ENCODE data around the gene VSIG10. TPM values are rescaled to one million over a fixed set of nuclear protein-coding genes. Genes with fewer than 3 reads are reported as not detected.

Gene VSIG10, protein sequence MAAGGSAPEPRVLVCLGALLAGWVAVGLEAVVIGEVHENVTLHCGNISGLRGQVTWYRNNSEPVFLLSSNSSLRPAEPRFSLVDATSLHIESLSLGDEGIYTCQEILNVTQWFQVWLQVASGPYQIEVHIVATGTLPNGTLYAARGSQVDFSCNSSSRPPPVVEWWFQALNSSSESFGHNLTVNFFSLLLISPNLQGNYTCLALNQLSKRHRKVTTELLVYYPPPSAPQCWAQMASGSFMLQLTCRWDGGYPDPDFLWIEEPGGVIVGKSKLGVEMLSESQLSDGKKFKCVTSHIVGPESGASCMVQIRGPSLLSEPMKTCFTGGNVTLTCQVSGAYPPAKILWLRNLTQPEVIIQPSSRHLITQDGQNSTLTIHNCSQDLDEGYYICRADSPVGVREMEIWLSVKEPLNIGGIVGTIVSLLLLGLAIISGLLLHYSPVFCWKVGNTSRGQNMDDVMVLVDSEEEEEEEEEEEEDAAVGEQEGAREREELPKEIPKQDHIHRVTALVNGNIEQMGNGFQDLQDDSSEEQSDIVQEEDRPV
- total RNA-seq (2021) (7.7 and 9.9 TPM in 2 replicates), Bru-seq, nascent RNA (percentile 30 among the genes with signal in this experiment), BruChase-seq, experiment 1, labeled RNA remaining after a 2-hour chase (percentile 36 among the genes with signal in this experiment), BruChase-seq, experiment 2, labeled RNA remaining after a 6-hour chase (percentile 38 among the genes with signal in this experiment)
- long read RNA-seq, partial matches to known transcripts: 0 of 4 reads
- long read RNA-seq, other reads (novel, unspliced or antisense): 3 of 4 reads

DNA sequence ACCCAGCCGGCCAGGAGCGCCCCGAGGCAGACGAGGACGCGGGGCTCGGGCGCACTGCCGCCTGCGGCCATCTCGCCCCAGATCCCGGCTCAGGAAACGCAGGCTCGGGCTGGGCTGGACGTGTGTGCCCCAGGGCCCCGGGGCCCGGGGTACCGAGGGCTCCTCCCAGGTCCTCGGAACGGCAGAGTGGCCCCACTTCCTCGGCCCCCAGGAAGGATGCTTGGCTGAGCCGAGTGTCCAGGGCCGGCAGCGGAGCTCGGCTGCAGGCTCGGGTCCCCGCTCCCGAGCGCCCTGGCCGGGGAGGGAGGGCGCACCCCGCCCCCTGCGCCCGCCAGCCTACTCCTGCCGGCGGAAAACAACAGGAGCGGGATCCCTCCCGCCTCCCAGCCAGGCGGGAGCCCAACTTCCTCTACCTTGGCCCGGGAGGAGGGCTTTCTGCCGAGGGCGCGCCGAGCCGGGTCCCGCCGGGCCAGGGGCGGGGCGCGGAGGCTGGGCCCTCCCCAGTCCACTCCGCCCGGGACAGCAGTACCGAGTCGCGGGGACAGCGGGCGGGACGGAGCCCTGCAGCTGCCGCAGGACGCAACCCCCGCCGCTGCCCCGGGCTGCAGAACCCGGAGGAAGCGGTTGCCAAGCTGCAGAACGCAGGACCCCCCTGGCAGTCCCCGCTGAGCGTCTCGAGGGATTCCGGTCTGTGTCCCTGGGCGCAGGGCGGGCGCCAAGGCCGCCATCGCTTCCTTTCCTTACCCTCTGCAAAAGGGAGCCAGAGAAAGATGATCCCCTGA is at the start of gene VSIG10:
Gene VSIG10 (minus strand): TSS at position 411 of the 782 bp plus-strand sequence. CDS start 340 bp downstream, at position 71.
- intact Hi-C loops (cut with micrococcal nuclease; ENCODE audit: unreplicated experiment): loop anchor here (10.0 kb wide), 1 partner anchor 229 kb away; no protein-coding TSS in a partner anchor
- Histone ChIP-seq H3K4me3 (ENCODE audit: low read depth, low read length, poor library complexity, severe bottlenecking) (peak within 1 kb of the TSS; percentile 77), H3K36me3 (ENCODE audit: insufficient read depth, low read length, poor library complexity, severe bottlenecking) (no peaks in the 10 kb centered on the region), H3K27ac (ENCODE audit: low read depth, low read length, poor library complexity, severe bottlenecking) (peak within 1 kb of the TSS; percentile 37), H3K9me3 (ENCODE audit: low read depth, low read length, poor library complexity, severe bottlenecking) (no peaks in the 10 kb centered on the region), H3K27me3 (replicated peaks; ENCODE audit: insufficient read depth, low read depth, low read length, poor library complexity) (no peaks in the 10 kb centered on the region), H3K4me1 (ENCODE audit: insufficient read depth, low read length, poor library complexity, severe bottlenecking) (no peaks in the 10 kb centered on the region)
- no TSS peak for BruUV-seq (replicated peaks)
- DNase-seq (ENCODE audit: low spot score): peak; percentile 51
- POLR2A ChIA-PET (ENCODE audit: low non-redundant PET): no interaction called here
- TF ChIP-seq, protein P1, sequence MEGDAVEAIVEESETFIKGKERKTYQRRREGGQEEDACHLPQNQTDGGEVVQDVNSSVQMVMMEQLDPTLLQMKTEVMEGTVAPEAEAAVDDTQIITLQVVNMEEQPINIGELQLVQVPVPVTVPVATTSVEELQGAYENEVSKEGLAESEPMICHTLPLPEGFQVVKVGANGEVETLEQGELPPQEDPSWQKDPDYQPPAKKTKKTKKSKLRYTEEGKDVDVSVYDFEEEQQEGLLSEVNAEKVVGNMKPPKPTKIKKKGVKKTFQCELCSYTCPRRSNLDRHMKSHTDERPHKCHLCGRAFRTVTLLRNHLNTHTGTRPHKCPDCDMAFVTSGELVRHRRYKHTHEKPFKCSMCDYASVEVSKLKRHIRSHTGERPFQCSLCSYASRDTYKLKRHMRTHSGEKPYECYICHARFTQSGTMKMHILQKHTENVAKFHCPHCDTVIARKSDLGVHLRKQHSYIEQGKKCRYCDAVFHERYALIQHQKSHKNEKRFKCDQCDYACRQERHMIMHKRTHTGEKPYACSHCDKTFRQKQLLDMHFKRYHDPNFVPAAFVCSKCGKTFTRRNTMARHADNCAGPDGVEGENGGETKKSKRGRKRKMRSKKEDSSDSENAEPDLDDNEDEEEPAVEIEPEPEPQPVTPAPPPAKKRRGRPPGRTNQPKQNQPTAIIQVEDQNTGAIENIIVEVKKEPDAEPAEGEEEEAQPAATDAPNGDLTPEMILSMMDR (conservative IDR thresholded peaks at IDR 0.05; ENCODE audit: low read depth, low read length): no peak
- TF ChIP-seq EZH2 (IDR thresholded peaks at IDR 0.05; ENCODE audit: borderline replicate concordance, low read depth, low read length, poor library complexity, severe bottlenecking): no peak
- CTCF ChIA-PET: no interaction called here

DNA sequence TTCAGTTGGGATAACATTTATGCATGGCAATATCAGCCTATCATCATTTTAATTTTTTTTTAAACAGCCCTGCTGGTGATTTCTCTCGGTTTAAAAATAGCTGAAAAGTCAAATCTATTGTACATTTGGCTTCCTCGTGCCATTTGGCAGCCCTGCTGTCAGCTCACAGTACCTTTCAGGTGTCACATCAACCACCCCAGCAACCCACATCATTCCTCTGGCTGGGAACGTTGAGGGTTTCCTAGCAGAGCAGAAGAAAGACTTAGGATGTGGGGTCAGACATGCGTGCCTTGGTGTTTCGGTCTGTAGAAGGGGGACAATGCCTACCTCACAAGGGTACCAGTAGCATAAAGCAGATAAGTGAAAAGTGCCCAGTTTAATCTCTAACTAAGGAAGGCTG is 47.9 kb upstream of the VSIG10 start:
- Histone ChIP-seq H3K4me1 (ENCODE audit: insufficient read depth, low read length, poor library complexity, severe bottlenecking) (no peaks in the 10 kb centered on the region), H3K27ac (ENCODE audit: low read depth, low read length, poor library complexity, severe bottlenecking) (no peak overlapping the region), H3K9me3 (ENCODE audit: low read depth, low read length, poor library complexity, severe bottlenecking) (no peaks in the 10 kb centered on the region), H3K36me3 (ENCODE audit: insufficient read depth, low read length, poor library complexity, severe bottlenecking) (peaks cover 19% of the 10 kb centered on the region), H3K4me3 (ENCODE audit: low read depth, low read length, poor library complexity, severe bottlenecking) (no peak overlapping the region), H3K27me3 (replicated peaks; ENCODE audit: insufficient read depth, low read depth, low read length, poor library complexity) (no peaks in the 10 kb centered on the region)
- CTCF ChIA-PET: no interaction called here
- intact Hi-C loops (cut with micrococcal nuclease; ENCODE audit: unreplicated experiment): no loop called here
- TF ChIP-seq, protein P1 (conservative IDR thresholded peaks at IDR 0.05; ENCODE audit: low read depth, low read length): no peak
- TF ChIP-seq EZH2 (IDR thresholded peaks at IDR 0.05; ENCODE audit: borderline replicate concordance, low read depth, low read length, poor library complexity, severe bottlenecking): no peak
- no TSS peak for BruUV-seq (replicated peaks)
- POLR2A ChIA-PET (ENCODE audit: low non-redundant PET): interaction anchor here (0.9 kb wide), 1 partner anchor 12 kb away, joined by 3 read pairs; no protein-coding TSS in a partner anchor
- no peak for DNase-seq (ENCODE audit: low spot score)

DNA sequence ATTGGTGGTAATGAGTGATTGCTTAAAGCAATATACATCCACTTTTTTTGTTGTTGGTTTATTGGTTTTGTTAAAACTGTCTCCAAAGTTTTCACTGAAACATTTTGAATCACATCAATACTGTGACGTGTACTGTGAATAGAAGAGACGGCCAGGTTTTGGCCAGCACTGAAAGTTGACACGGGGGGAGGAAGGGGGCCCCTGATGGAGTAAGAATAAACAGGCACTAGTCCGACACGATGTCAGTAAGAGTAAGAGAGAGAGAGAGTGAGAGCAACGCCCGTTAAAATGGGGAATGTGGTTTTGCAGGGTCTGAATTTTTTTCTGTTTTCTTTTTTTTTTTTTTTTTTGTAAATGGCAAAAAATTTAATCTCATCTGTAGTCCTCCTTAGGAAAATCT is 46.8 kb upstream of the VSIG10 start:
- Histone ChIP-seq H3K27ac (ENCODE audit: low read depth, low read length, poor library complexity, severe bottlenecking) (no peak overlapping the region), H3K9me3 (ENCODE audit: low read depth, low read length, poor library complexity, severe bottlenecking) (no peaks in the 10 kb centered on the region), H3K27me3 (replicated peaks; ENCODE audit: insufficient read depth, low read depth, low read length, poor library complexity) (no peaks in the 10 kb centered on the region), H3K36me3 (ENCODE audit: insufficient read depth, low read length, poor library complexity, severe bottlenecking) (peaks cover 27% of the 10 kb centered on the region), H3K4me3 (ENCODE audit: low read depth, low read length, poor library complexity, severe bottlenecking) (no peak overlapping the region), H3K4me1 (ENCODE audit: insufficient read depth, low read length, poor library complexity, severe bottlenecking) (no peaks in the 10 kb centered on the region)
- no peak for TF ChIP-seq EZH2 (IDR thresholded peaks at IDR 0.05; ENCODE audit: borderline replicate concordance, low read depth, low read length, poor library complexity, severe bottlenecking)
- TF ChIP-seq, protein P1 (conservative IDR thresholded peaks at IDR 0.05; ENCODE audit: low read depth, low read length): no peak
- intact Hi-C loops (cut with micrococcal nuclease; ENCODE audit: unreplicated experiment): no loop called here
- CTCF ChIA-PET: no interaction called here
- DNase-seq (ENCODE audit: low spot score): no peak
- POLR2A ChIA-PET (ENCODE audit: low non-redundant PET): interaction anchor here (0.5 kb wide), 1 partner anchor 32 kb away, joined by 8 read pairs; no protein-coding TSS in a partner anchor
- BruUV-seq (replicated peaks): no TSS peak

All from A673 (cell line).